Trophoblast cell (in vitro differentiated cells and primary cell): ENCODE data around the gene FHOD3.
A peak's percentile ranks its signal among the peaks of the same experiment; 100 is the strongest.

Experiments used
- DNase-seq, 2 donors: peaks; one replicate each; pipeline ENCODE4 v3.0.0-alpha.2; 2016
- H2AFZ ChIP-seq: 2 replicates; pipeline ENCODE4 v1.6.1; 2013; ENCODE audit warnings: low read length, moderate library complexity, mild to moderate bottlenecking; ENCODE audit not compliant: insufficient read depth, poor library complexity
- H2AK5ac ChIP-seq: 2 replicates; pipeline ENCODE4 v1.6.1; 2013; ENCODE audit warnings: mild to moderate bottlenecking, low read length
- H2BK120ac ChIP-seq: 2 replicates; pipeline ENCODE4 v1.6.1; 2013; ENCODE audit warnings: low read length, mild to moderate bottlenecking, moderate library complexity; ENCODE audit not compliant: insufficient read depth, poor library complexity
- H2BK12ac ChIP-seq: 2 replicates; pipeline ENCODE4 v1.6.1; 2013; ENCODE audit warnings: mild to moderate bottlenecking, low read length, moderate library complexity
- H2BK5ac ChIP-seq: 2 replicates; pipeline ENCODE4 v1.6.1; 2013; ENCODE audit warnings: low read length, low read depth, moderate library complexity, mild to moderate bottlenecking; ENCODE audit not compliant: poor library complexity
- H3K14ac ChIP-seq: 2 replicates; pipeline ENCODE4 v1.6.1; 2013; ENCODE audit warnings: mild to moderate bottlenecking, low read length
- H3K18ac ChIP-seq: 2 replicates; pipeline ENCODE4 v1.6.1; 2013; ENCODE audit warnings: mild to moderate bottlenecking, low read length
- H3K23ac ChIP-seq: 2 replicates; pipeline ENCODE4 v1.6.1; 2013; ENCODE audit warnings: low read length
- H3K27ac ChIP-seq: 2 replicates; pipeline ENCODE4 v1.5.1; 2013; ENCODE audit warnings: low read depth, mild to moderate bottlenecking, inconsistent platforms, low read length, moderate library complexity
- H3K27me3 ChIP-seq: 2 replicates; pipeline ENCODE4 v1.6.1; 2013; ENCODE audit warnings: inconsistent platforms, mild to moderate bottlenecking, low read length, moderate library complexity; ENCODE audit not compliant: insufficient read depth
- H3K36me3 ChIP-seq, 2 experiments: 1 replicate in 1 of 2; 2 replicates in 1 of 2; pipeline ENCODE4 v1.6.1; 2013; ENCODE audit warnings: low read length in 2 of 2, mild to moderate bottlenecking in 2 of 2, moderate library complexity in 1 of 2; ENCODE audit not compliant: insufficient read depth in 2 of 2, control insufficient read depth in 1 of 2
- H3K4ac ChIP-seq: 2 replicates; pipeline ENCODE4 v1.6.1; 2013; ENCODE audit warnings: low read depth, mild to moderate bottlenecking, low read length, moderate library complexity
- H3K4me1 ChIP-seq, 2 experiments: 1 replicate in 1 of 2; 2 replicates in 1 of 2; pipeline ENCODE4 v1.6.1; 2013; ENCODE audit warnings: low read length in 2 of 2, mild to moderate bottlenecking in 2 of 2, moderate library complexity in 1 of 2; ENCODE audit not compliant: insufficient read depth in 2 of 2, control insufficient read depth in 1 of 2
- H3K4me2 ChIP-seq: 2 replicates; pipeline ENCODE4 v1.6.1; 2013; ENCODE audit warnings: inconsistent platforms, mild to moderate bottlenecking, low read length, moderate library complexity
- H3K4me3 ChIP-seq: 2 replicates; pipeline ENCODE4 v1.5.1; 2013; ENCODE audit warnings: mild to moderate bottlenecking, low read depth, low read length, inconsistent platforms
- H3K79me1 ChIP-seq: one replicate; pipeline ENCODE4 v1.6.1; 2013; ENCODE audit warnings: low read length
- H3K79me2 ChIP-seq: 2 replicates; pipeline ENCODE4 v1.6.1; 2013; ENCODE audit warnings: low read length, mild to moderate bottlenecking; ENCODE audit not compliant: control insufficient read depth, insufficient read depth, poor library complexity
- H3K9ac ChIP-seq: 2 replicates; pipeline ENCODE4 v1.6.1; 2013; ENCODE audit warnings: mild to moderate bottlenecking, low read length
- H3K9me3 ChIP-seq: 2 replicates; pipeline ENCODE4 v1.6.1; 2013; ENCODE audit warnings: low read depth, mild to moderate bottlenecking, control low read depth, inconsistent platforms, low read length; ENCODE audit not compliant: insufficient read depth
- H4K12ac ChIP-seq: 2 replicates; pipeline ENCODE4 v1.6.1; 2013; ENCODE audit warnings: low read depth, mild to moderate bottlenecking, low read length, moderate library complexity
- H4K8ac ChIP-seq: 2 replicates; pipeline ENCODE4 v1.6.1; 2013; ENCODE audit warnings: low read depth, mild to moderate bottlenecking, low read length, moderate library complexity
- H4K91ac ChIP-seq: one replicate; pipeline ENCODE4 v1.6.1; 2013; ENCODE audit warnings: low read depth, mild to moderate bottlenecking, low read length, moderate library complexity
- WGBS: extraction: QIAGEN DNeasy Blood & Tissue Kit; methylation state at CpG from one replicate; pipeline ENCODE4 v1.1.7; 2013; ENCODE audit warnings: missing lambda C conversion rate; ENCODE audit not compliant: insufficient read length, insufficient coverage; ENCODE audit errors: extremely low coverage; 5-methylcytosine and 5-hydroxymethylcytosine counted together

The FHOD3 gene

GRCh38 chr18:36590621-36591580, 293.4 kb downstream of the FHOD3 start:
- peaks cover 5% of the 10 kb centered on the region for H3K9me3 ChIP-seq
- no peak for DNase-seq
- peaks cover 7 to 14% of the 10 kb centered on the region in 2 experiments for H3K36me3 ChIP-seq
- H3K4me2 ChIP-seq: no peak overlapping the region
- H4K12ac ChIP-seq: no peak overlapping the region
- no peak overlapping the region for H3K27ac ChIP-seq
- H3K23ac ChIP-seq: no peak overlapping the region
- no peak overlapping the region for H3K18ac ChIP-seq
- no peak overlapping the region for H2BK120ac ChIP-seq
- H2BK12ac ChIP-seq: no peak overlapping the region
- H3K4me1 ChIP-seq: peaks cover 4 to 6% of the 10 kb centered on the region in 2 experiments
- no peaks in the 10 kb centered on the region for H3K79me2 ChIP-seq
- no peak overlapping the region for H3K4ac ChIP-seq
- no peak overlapping the region for H2BK5ac ChIP-seq
- H3K27me3 ChIP-seq: no peaks in the 10 kb centered on the region
- no peak overlapping the region for H3K4me3 ChIP-seq
- no CpG with 5 or more reads among the region's 13 CpGs for WGBS
- no peak overlapping the region for H3K14ac ChIP-seq
- no peak overlapping the region for H3K9ac ChIP-seq
- H2AK5ac ChIP-seq: no peak overlapping the region
- no peaks in the 10 kb centered on the region for H3K79me1 ChIP-seq
- H2AFZ ChIP-seq: no peak overlapping the region
- no peak overlapping the region for H4K91ac ChIP-seq
- no peak overlapping the region for H4K8ac ChIP-seq

- Histone ChIP-seq H4K12ac (no peak overlapping the region), H3K36me3 (peaks cover 7 to 21% of the 10 kb centered on the region in 2 experiments), H3K14ac (no peak overlapping the region), H3K9me3 (peaks cover 5% of the 10 kb centered on the region), H3K4me3 (no peak overlapping the region), H3K18ac (no peak overlapping the region), H3K4me1 (peaks cover 4 to 6% of the 10 kb centered on the region in 2 experiments), H3K27ac (no peak overlapping the region), H3K27me3 (no peaks in the 10 kb centered on the region), H2BK5ac (no peak overlapping the region), H3K9ac (no peak overlapping the region), H3K79me1 (no peaks in the 10 kb centered on the region), H3K4ac (no peak overlapping the region), H2BK120ac (no peak overlapping the region), H4K8ac (no peak overlapping the region), H4K91ac (no peak overlapping the region), H2AK5ac (no peak overlapping the region), H3K23ac (no peak overlapping the region), H3K4me2 (no peak overlapping the region), H3K79me2 (no peaks in the 10 kb centered on the region), H2BK12ac (no peak overlapping the region), H2AFZ (no peak overlapping the region)
- no peak for DNase-seq
- no CpG with 5 or more reads among the region's 5 CpGs for WGBS
Measured at GRCh38 chr18:36592282-36592681, 294.8 kb downstream of the FHOD3 start.

GRCh38 chr18:36593001-36593400, 295.5 kb downstream of the FHOD3 start:
- Histone ChIP-seq H3K4ac (no peak overlapping the region), H3K14ac (no peak overlapping the region), H3K9me3 (peaks cover 5% of the 10 kb centered on the region), H2BK5ac (no peak overlapping the region), H3K36me3 (peaks cover 7 to 21% of the 10 kb centered on the region in 2 experiments), H3K18ac (peak overlapping the region; percentile 33), H3K79me2 (no peaks in the 10 kb centered on the region), H3K27me3 (no peaks in the 10 kb centered on the region), H3K4me3 (no peak overlapping the region), H2BK120ac (no peak overlapping the region), H3K27ac (no peak overlapping the region), H3K79me1 (no peaks in the 10 kb centered on the region), H4K8ac (no peak overlapping the region), H2AK5ac (no peak overlapping the region), H4K12ac (no peak overlapping the region), H2BK12ac (no peak overlapping the region), H3K9ac (no peak overlapping the region), H3K4me2 (no peak overlapping the region), H3K23ac (no peak overlapping the region), H2AFZ (no peak overlapping the region), H3K4me1 (peaks cover 4 to 6% of the 10 kb centered on the region in 2 experiments), H4K91ac (no peak overlapping the region)
- DNase-seq: peak; percentile 34 to 60

- Histone ChIP-seq H2BK12ac (no peak overlapping the region), H2BK120ac (no peak overlapping the region), H2BK5ac (no peak overlapping the region), H3K4me2 (no peak overlapping the region), H3K27me3 (no peaks in the 10 kb centered on the region), H3K9me3 (peaks cover 5% of the 10 kb centered on the region), H3K4me1 (peaks cover 4 to 6% of the 10 kb centered on the region in 2 experiments), H3K4ac (no peak overlapping the region), H3K4me3 (no peak overlapping the region), H3K18ac (no peak overlapping the region), H3K36me3 (peaks cover 7 to 21% of the 10 kb centered on the region in 2 experiments), H4K91ac (no peak overlapping the region), H3K23ac (no peak overlapping the region), H3K79me1 (no peaks in the 10 kb centered on the region), H3K27ac (no peak overlapping the region), H3K14ac (no peak overlapping the region), H4K8ac (no peak overlapping the region), H2AK5ac (no peak overlapping the region), H2AFZ (no peak overlapping the region), H3K9ac (no peak overlapping the region), H3K79me2 (no peaks in the 10 kb centered on the region), H4K12ac (no peak overlapping the region)
- WGBS: no CpG with 5 or more reads among the region's 6 CpGs
- DNase-seq: peak; percentile 23 to 51
Measured at GRCh38 chr18:36593641-36594040, 296.1 kb downstream of the FHOD3 start.
